Measurements from ENCODE around the gene GUSB. TPM values are rescaled to one million over a fixed set of nuclear protein-coding genes. Genes with fewer than 3 reads are reported as not detected.

GUSB gene
- total RNA-seq, 2 donors from 2014 or later = 9.1 to 13.0 TPM

DNA sequence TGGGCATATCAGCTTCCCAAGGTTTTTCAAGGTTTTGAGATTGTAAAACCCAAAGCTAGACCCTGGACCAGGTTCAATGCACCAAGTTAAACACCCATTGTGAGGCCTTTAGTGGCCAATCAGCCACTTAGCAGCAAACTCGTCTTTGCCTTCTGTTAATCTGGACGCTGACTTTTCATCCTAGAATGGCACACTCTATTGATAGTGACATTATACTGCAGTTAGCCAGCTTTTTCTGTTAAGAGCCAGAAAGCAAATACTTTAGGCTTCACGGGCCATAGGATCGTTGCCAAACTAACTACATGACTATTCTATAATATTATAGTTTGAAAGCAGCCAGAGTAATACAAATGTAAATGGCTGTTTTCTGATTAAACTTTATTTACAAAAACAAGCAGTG, 57.8 kb downstream of the GUSB start:
- TF ChIP-seq, protein P1, sequence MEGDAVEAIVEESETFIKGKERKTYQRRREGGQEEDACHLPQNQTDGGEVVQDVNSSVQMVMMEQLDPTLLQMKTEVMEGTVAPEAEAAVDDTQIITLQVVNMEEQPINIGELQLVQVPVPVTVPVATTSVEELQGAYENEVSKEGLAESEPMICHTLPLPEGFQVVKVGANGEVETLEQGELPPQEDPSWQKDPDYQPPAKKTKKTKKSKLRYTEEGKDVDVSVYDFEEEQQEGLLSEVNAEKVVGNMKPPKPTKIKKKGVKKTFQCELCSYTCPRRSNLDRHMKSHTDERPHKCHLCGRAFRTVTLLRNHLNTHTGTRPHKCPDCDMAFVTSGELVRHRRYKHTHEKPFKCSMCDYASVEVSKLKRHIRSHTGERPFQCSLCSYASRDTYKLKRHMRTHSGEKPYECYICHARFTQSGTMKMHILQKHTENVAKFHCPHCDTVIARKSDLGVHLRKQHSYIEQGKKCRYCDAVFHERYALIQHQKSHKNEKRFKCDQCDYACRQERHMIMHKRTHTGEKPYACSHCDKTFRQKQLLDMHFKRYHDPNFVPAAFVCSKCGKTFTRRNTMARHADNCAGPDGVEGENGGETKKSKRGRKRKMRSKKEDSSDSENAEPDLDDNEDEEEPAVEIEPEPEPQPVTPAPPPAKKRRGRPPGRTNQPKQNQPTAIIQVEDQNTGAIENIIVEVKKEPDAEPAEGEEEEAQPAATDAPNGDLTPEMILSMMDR (IDR thresholded peaks at IDR 0.05) = no peak
- H3K4me1 ChIP-seq = no peaks in the 10 kb centered on the region

GRCh38 chr7:65923316-65923715, 58.7 kb downstream of the GUSB start:
- H3K27me3 ChIP-seq = no peaks in the 10 kb centered on the region
- TF ChIP-seq, protein P1 (IDR thresholded peaks at IDR 0.05) = no peak
- H3K27ac ChIP-seq = no peak overlapping the region
- no peaks in the 10 kb centered on the region for H3K4me1 ChIP-seq
- H3K4me3 ChIP-seq = no peak overlapping the region
- H3K36me3 ChIP-seq = no peaks in the 10 kb centered on the region
- no peak for DNase-seq (ENCODE audit: low spot score)
- no peaks in the 10 kb centered on the region for H3K9me3 ChIP-seq

More for the DNA sequence above, 57.8 kb downstream of the GUSB start:
- Histone ChIP-seq H3K36me3 (no peaks in the 10 kb centered on the region), H3K27ac (no peak overlapping the region), H3K4me3 (no peak overlapping the region), H3K9me3 (no peaks in the 10 kb centered on the region), H3K27me3 (no peaks in the 10 kb centered on the region)
- no peak for DNase-seq (ENCODE audit: low spot score)

- Histone ChIP-seq H3K4me1 (no peaks in the 10 kb centered on the region), H3K27me3 (no peaks in the 10 kb centered on the region), H3K27ac (no peak overlapping the region), H3K36me3 (no peaks in the 10 kb centered on the region), H3K4me3 (no peak overlapping the region), H3K9me3 (no peaks in the 10 kb centered on the region)
- TF ChIP-seq, protein P1 (IDR thresholded peaks at IDR 0.05) = no peak
- no peak for DNase-seq (ENCODE audit: low spot score)
These were observed 65.9 kb downstream of the GUSB start for GRCh38 chr7:65915921-65916657.

DNA sequence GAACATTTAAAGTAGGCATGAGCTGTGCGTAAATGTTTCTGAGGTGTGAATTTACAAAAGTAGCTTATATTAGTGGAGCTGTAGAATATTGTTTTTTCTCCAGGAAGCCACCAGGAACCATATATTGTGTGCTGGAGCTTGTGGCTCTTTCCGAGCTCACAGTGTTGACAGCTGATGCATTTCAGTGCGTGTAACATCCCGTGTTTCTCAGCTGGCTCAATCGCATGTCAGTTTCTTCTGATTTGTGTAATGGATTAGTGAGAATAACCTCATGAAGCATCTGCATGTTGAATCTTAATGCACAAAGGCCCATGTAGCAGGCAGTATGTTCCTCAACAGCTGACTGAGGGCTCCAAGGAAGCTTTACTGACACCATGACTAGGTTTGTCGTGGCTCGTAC, 69.8 kb downstream of the GUSB start:
- DNase-seq (ENCODE audit: low spot score) = no peak
- Histone ChIP-seq H3K27ac (no peak overlapping the region), H3K27me3 (no peaks in the 10 kb centered on the region), H3K9me3 (no peaks in the 10 kb centered on the region), H3K36me3 (no peaks in the 10 kb centered on the region), H3K4me1 (peaks cover 0 to 5% of the 10 kb centered on the region in 2 donors), H3K4me3 (no peak overlapping the region)
- TF ChIP-seq, protein P1 (IDR thresholded peaks at IDR 0.05) = no peak

Other genes with a start within 250 kb of the GUSB start
- 10 to 100 TPM; 12.3 to 13.5 TPM for gene VKORC1L1, start 109.1 kb downstream of the GUSB start, total RNA-seq
- 10 to 100 TPM in 1 of 2 donors, 1 to 10 TPM in 1; 9.2 to 13.0 TPM for gene ASL, start 93.6 kb upstream of the GUSB start, total RNA-seq
- 10 to 100 TPM; 29.9 to 44.9 TPM for gene CRCP, start 132.6 kb upstream of the GUSB start, total RNA-seq
- gene TPST1, start 223.1 kb upstream of the GUSB start, total RNA-seq = 1 to 10 TPM; 9.0 to 9.3 TPM

Measured in right atrium auricular region (tissue), 2 donors.